B cell (primary cell): ENCODE results near the gene RUFY2.

ENCODE experiments used
- CTCF ChIP-seq: fragments of 200-600 bp; IDR thresholded peaks from one replicate; pipeline ENCODE4 v1.8.0; 2022; ENCODE audit warnings: antibody characterized with exemption, mild to moderate bottlenecking
- EZH2 ChIP-seq: IDR thresholded peaks from 2 replicates; pipeline ENCODE4 v1.6.1; 2012; ENCODE audit warnings: borderline replicate concordance, low read depth, mild to moderate bottlenecking, moderate library complexity, low read length; ENCODE audit not compliant: insufficient read depth, poor library complexity, severe bottlenecking

GRCh38 chr10:68296843-68297663, 110.0 kb downstream of the RUFY2 start:
- TF ChIP-seq CTCF (no peak), EZH2 (no peak)
